Stomach (tissue), 4 donors: ENCODE results near the gene GREB1.

ENCODE experiments used
- EP300 ChIP-seq: sonication (generic); formaldehyde crosslinking; IDR thresholded peaks from one replicate; pipeline ENCODE4 v1.6.1; 2017; ENCODE audit warnings: antibody characterized with exemption
- POLR2A ChIP-seq, 4 donors: fragments of 450-650 bp; IDR thresholded peaks; one replicate each; pipeline ENCODE4 v1.6.1; 2016; ENCODE audit warnings: antibody characterized with exemption in 4 of 4, control low read depth in 2 of 4, mild to moderate bottlenecking in 1 of 4, moderate library complexity in 1 of 4
- POLR2AphosphoS5 ChIP-seq, 3 donors: sonication (generic); formaldehyde crosslinking; IDR thresholded peaks; one replicate each; pipeline ENCODE4 v1.6.1; 2016; ENCODE audit warnings: antibody characterized with exemption in 3 of 3
- TF ChIP-seq, protein P1 (sequence below), 7 experiments: fragments of 450-650 bp in 4 of 7; fragments of 200-600 bp in 3 of 7; sonication (generic) in 3 of 7; IDR thresholded peaks; one replicate each; pipeline ENCODE4 v1.5.1; 2016 to 2019; ENCODE audit warnings: antibody characterized with exemption in 7 of 7, control low read depth in 2 of 7, mild to moderate bottlenecking in 1 of 7

- TF ChIP-seq, protein P1, sequence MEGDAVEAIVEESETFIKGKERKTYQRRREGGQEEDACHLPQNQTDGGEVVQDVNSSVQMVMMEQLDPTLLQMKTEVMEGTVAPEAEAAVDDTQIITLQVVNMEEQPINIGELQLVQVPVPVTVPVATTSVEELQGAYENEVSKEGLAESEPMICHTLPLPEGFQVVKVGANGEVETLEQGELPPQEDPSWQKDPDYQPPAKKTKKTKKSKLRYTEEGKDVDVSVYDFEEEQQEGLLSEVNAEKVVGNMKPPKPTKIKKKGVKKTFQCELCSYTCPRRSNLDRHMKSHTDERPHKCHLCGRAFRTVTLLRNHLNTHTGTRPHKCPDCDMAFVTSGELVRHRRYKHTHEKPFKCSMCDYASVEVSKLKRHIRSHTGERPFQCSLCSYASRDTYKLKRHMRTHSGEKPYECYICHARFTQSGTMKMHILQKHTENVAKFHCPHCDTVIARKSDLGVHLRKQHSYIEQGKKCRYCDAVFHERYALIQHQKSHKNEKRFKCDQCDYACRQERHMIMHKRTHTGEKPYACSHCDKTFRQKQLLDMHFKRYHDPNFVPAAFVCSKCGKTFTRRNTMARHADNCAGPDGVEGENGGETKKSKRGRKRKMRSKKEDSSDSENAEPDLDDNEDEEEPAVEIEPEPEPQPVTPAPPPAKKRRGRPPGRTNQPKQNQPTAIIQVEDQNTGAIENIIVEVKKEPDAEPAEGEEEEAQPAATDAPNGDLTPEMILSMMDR (IDR thresholded peaks at IDR 0.05): no peak
- TF ChIP-seq POLR2AphosphoS5 (IDR thresholded peaks at IDR 0.05) (no peak), POLR2A (IDR thresholded peaks at IDR 0.05) (no peak), EP300 (no peak)
Observed at GRCh38 chr2:11574176-11575046, 40.6 kb downstream of the GREB1 start.
